Stimulated activated CD8-positive, alpha-beta memory T cell treated with anti-CD3 and anti-CD28 coated beads, Interleukin-15, amount 100 ng/mL, for 1 hour (primary cell): ENCODE results near the gene GNAI1.
"Not testable (repeated sequence)": the region's sequence is repeated elsewhere in the genome, so short reads cannot be mapped to it uniquely, and the experiment has no call there.

Experiments
- DNase-seq: peaks from one replicate; pipeline ENCODE4 v3.0.0-alpha.2; 2020; ENCODE audit warnings: low read depth

The GNAI1 gene

DNA sequence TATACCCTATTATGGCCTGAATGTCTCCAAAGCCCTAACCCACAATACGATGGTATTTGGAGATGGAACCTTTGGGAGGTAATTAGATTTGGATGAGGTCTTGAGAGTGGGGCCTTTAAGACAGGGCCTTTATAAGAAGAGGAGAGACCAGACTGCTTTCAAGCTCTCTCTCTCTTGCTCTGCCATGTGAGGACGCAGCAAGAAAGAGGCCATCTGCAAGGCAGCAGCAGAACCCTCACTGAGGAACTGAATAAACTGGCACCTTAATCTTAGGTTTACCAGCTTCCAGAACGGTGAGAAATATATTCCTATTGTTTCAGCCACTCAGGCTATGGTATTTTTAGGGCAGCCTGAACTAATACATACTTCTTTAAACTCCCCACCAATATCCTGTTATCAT, 2.0 kb upstream of the GNAI1 start:
- DNase-seq: no peak

DNA sequence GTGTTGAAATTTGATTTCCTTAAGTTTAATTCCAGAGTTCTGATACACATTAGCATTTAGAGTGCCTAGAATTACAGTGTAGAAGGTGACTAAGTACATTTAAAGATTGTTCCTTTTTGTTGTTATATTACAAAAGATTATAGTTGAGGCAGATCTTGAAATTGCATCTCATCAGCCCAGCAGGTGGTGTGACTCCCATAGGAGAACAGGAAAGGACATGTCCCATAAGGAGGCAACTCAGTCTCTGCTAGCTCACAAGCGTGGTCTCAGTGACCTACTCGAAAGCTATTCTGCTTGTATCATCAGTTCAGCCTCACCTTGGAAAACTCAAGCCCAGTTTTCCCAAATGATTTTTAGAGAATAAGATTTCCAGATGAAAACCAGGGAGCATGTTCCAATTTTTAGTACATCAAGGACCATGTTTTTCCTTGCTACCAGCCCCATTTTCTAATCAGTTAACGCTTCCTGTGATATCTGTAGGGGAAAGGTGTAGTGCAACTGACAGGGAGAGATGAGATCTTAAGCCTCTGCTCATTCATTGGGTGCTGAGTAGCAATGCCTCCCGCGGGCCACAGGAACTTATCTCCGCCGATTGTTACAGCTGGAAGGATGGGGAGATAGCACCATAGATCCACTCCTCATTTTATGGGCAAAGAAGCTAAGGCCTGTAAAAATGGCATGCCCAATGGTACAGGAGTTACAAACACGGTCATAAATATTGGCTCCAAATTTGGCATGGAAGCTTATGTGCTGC, 1.1 kb upstream of the GNAI1 start:
- DNase-seq: no peak

DNA sequence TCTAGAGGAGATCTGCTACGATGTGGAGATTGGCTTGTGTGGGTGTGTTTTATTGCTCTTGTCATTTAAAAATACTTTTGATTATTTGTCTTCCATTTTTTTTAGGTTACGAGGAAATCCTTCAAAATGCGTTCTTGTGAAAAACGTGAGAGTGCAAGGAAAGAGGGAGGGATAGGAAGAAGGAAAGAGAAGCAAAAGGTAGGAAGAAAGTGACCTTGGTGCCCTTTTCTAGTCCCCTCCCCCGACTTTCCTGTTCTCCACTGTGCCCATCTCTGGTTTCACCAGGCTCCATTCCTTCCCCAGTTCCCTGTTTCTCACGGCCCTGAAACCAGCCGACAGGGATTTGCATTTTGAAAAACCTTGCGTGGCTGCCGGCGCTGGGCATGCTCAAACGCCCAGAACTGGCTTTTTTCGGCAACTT, 506 bp upstream of the GNAI1 start:
- DNase-seq: no peak

DNA sequence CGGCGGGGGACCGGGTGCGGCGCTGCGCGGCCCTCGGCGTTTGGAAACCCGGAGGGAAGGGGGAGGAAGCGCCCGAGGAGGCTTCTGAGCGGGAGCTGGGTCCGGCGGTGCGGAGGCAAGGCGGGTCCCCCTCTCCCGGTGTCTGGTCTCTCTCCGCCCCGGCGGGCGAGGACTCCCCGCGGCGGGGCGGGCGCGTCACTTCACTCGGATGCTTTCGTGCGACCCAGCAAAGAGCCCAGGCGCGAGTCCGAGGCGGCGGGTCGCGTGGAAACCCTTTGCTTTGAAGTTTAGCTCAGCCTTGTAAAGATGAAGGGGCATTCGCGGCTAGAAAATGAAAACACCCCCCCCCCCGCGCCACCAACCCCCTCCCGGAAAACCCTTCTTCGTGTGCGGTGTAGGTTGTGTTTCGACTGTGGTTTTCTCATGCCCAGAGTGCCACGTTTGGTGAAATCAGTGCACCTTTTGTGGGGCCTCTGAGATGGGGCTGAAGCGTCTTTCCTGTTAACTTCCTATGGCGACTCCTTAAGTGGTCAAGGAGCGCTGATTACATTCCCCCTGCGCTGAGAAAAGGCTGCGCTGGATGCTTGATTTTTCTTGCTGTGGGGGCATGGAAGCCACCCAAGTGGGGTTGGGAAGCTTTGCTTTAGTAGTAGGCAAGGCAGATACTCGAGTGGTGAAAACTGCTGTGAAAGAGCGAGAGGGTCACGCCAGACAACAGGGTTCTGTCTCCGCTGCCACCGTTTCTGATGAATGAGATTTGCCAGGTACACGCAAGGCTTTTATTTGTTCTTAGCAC, 876 bp downstream of the GNAI1 start:
- no peak for DNase-seq

DNA sequence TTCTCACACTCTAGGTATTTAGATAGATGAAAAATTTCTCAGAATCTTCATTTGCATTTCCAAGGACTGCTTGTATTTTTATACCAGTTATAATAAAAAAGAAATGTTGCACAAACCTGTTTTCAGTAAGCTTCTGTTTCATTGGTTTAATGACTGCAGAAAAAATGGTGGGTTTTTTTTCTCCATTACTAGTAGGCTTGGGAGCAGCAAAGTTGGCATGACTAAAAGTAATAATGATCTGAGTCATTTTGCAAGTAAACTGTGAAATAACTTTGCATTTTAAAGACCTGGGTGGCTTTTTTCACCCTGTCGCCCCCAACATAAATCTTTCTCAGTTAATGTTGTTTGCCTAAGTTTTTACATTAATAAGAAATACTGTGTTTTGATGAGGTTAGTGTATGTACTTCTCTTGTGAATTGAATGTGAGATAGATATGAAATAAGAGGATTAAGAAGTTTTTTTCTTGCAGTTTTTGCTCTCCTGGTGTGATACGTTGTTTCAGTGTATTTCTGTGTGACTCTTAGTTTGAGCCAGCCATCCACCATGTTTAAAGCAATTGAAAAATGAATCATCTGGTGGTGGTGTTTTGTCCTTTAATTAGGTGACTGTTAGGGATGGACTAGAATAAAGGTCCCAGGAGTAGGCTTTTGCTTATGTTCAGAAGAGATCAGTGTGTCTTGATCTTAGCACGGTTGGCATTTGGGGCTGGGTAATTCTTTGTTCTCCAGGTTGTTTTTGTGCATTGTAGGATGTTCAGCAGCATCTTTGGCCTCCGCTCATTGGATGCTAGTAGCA, 1.8 kb downstream of the GNAI1 start:
- no peak for DNase-seq

DNA sequence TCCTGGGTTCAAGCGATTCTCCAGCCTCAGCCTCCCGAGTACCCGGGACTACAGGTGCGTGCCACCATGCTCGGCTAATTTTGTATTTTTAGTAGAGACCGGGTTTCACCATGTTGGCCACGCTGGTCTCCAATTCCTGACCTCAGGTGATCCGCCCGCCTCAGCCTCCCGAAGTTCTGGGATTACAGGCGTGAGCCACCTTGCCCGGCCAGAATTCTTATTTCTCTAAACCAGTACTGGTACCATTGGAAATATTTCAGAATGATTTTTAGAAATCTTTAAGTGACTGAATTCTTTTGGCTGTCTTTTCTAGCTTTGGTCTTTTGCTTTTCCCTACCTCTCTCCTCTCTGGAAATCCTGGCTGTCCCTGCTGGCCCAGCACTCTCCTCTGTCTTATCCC, 2.8 kb downstream of the GNAI1 start:
- no peak for DNase-seq

DNA sequence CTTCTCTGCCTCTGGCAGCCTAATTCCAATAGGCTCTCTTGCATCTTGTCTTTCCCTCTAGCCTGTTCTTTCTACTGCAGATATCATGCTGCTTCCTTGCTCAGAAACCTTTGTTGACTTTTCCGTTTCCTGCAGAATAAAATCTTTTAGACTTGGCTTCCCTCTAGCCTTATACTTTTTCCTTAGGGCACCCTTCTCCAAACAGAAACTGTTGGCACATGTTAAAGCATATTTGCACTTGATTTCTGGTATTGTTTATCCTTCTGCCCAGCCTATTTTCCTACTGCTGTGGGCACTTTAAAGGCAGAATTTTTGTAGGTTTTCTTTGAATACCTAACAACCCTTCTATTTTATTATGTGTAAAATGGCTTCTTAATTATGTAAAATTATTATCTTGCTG, 4.6 kb downstream of the GNAI1 start:
- DNase-seq: no peak

DNA sequence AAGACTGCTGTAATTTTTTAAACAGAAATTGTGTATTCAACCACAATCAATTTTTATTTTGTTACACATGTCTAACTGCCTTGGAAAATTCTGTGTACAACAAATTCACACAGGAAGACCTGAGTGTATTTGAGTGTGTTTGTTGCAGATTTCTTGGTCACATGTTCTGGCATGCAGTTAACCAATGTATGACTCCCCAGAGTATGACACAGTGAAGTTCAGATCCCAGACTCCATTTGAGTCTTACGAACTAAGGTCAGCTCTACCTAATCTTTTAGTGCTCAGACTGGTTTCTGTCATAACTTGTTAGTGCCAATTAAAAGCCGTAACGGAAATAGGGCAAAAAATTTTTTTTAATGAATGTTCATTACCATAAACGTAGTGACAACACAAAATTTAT, 5.8 kb downstream of the GNAI1 start:
- no peak for DNase-seq

DNA sequence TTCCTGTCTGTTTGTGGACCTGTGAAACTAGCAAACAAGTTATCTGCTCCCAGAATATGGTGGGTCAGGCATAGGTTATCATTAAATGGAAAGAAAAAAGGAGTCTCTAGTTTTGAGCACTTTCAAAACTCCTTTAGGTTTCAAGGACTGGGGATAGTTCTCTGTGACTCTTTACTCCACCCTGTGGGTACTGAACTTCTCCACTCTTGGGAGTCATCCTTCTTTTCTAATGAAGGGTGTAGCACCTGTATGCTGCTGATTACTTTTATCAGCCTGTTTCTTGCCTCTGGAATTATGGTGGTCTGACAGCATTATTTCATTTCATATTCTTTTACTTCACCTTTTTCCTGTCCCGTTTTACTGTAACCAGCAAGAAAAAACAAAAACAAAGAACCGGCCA, 6.7 kb downstream of the GNAI1 start:
- no peak for DNase-seq

DNA sequence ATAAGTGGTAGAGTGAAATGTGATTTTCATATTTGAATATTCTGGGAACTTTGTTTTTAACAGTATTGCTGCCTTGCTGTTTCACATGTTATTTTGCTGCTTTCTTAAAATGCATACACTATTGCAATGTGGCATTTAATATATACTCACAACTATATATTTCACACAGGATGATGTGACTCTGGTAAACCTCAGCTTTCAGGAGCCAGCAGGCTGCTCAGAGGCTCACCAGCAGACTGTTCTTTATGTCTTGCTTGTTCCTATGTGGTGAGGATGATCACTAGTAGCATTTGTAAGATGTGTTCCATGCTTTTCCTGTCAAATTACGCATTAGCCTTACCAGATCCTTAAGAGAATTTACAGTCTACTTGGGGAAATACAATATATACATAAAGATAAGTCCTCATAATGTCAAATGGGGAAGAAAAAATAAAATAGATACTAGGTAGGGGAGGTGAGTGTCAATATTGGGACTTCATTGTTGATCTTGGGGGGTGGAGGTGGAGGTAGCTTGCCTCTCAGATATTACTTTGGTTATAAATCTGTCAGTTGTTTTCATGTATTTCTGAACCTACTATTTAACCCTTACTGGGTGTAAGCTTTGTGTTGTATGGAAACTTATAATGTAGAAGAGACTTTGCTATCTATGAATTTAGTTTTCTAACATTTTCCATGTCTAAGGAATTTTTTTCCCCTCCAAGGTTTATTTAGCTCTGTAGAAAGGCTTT, 8.4 kb downstream of the GNAI1 start:
- DNase-seq: no peak

DNA sequence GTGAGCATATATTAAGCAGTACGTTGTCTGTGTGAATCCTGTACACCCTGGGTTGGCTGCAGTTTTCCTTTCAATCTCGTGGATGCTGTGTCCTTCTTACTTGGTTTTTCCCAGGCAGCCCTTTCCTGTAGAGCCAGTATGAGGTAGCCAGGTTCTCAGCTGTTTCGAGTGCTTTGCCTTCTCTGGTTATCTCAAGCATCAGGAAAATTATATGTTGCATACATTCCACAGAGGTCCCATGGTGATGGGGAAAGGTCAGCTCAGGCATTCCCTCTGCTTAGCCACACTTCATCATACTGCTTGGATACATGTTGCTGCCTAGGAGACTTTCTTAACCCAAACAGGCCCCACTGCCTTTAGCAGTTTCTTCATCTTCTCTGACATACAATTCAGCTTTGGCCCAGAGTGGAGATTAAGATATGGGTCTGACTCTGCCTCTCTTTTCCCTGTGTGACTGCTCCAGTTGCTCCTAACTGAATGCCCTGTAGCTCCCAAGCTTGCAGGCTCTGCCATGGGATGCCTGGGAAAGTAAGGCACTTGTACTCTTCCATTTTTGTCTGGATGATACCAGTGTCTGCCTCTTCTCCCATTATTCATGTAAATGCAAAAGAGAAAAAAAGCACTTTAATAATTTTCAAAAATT, 11.3 kb downstream of the GNAI1 start:
- no peak for DNase-seq

DNA sequence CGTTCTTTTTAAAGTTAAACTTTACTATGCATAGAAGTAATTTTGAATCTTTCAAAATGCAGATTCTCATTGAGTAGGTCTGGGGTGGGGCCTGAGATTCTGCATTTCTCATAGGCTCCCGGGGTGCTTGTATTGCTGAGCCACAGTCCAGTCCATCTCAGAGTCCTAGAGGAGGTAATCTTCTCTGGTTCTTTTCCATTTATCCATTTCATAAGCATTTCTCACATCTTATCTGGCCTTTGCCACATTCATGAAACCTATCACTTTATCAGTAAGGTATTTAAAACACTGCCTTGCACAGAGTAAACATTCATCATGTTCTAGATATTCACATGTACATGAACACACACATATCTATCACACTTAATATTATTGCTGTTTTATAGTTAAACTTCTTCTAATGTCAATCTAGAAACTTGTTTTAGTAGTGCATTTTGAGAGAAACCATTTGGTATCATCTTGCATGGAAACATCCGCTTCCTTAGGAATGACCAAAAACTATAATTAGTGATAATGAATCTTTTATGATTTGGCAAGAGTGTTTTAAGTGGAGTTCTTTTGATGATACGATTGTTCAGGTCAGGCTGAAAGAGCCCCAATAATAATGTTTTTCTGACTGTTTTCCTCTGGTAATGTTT, 12.0 kb downstream of the GNAI1 start:
- DNase-seq: no peak

DNA sequence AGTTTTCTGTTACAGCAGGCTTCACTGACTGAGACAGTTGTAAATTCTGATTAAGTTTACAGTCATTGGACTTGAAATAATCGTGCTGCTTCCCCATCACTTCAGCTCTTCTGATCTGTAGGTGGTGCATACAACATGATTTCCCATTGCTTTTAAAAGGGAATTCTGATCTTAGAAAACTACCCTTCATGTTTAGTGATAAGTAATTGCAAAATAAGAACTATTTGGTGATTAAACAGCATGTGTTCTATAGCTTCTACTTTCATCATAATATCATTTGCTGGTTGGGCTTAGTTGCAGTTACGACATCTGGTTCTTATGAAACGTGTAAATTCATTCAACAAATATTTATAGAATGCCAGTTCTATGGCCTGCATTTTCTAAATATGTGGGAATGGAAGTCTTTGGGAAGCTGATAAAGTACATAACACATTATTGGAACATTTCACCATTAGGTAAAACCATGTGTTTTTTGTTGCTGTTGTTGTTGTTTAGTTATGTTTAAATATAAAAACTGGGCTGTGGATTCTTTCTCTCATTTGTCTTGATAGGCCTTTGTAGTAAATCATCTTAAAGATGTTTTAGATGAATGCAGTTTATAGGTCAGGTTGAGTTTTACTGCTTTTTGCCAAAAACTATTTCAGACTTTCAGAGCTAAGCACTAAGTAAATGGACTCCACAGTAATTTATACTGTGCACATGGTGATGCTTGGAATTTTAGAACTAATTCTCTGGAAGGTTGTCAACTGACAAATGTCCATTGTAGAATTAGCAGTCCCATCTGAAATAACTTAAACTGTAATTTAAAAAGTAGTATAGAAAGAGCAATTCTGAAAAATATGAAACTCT, 13.1 kb downstream of the GNAI1 start:
- no peak for DNase-seq

DNA sequence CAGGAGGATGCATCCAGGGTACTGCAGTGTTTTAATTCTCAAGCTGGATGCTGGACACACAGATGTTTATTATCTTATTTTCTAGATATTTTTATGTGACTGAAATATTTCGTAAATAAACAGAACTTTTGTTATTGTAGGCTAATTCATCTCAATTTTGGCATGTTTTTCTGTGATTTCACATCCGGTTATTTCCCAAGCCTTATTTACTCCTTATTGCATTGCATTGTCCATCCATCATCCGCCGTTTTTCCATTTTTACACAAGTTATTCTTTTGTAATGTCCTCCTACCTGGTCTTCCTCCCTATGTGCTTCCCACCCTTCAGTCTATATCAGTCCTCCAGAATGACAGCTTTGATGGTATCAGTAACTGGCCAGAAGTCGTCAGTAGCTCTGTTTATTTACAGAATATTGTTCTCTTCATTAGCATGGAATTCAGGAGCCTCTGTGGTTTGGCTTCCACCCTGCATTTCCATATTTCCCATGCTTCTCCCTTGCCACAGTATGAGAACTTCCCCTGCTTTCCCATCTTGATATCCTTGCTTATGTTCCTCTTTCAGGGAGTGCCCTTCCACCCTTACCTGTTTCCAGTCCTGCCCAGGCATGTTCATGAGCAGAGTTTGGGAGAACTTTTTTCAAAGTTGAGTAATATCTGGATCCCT, 16.1 kb downstream of the GNAI1 start:
- no peak for DNase-seq

DNA sequence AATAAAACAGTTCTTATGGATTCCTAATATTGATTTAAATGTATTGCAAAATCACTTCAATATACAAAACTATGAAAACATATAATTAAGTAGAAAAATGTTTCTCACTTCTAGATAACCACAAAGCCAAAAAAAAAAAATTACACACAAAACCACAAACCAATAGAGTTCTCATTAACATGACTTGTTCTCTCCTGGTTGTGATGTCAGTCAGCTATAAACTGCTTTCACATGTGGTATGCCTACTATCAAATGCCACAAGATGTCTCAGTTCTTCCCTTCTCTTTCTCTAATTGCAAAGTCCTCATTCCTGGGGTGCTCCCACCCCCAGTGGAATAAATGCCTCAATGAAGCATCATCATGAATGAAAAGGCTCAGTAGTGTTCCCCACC, 16.6 kb downstream of the GNAI1 start:
- no peak for DNase-seq

DNA sequence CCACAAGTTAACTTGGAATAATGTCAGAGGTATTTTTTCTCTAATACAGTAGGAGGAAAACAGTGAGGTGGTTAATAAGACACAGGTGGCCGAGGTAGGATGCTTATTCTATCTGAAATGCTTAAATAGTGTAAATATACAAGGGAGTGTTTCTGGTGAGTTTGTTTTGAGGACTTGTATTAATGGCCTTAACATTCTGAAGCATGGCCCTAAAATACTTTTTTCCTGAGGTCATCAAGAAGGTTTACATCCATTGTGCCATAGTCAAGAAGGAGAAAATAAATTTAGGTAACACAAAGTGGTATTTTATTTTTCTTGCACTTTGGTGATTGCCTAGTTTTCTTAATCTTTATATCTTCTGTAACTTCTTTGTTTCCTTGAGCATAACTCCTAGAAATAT, 18.8 kb downstream of the GNAI1 start:
- no peak for DNase-seq

DNA sequence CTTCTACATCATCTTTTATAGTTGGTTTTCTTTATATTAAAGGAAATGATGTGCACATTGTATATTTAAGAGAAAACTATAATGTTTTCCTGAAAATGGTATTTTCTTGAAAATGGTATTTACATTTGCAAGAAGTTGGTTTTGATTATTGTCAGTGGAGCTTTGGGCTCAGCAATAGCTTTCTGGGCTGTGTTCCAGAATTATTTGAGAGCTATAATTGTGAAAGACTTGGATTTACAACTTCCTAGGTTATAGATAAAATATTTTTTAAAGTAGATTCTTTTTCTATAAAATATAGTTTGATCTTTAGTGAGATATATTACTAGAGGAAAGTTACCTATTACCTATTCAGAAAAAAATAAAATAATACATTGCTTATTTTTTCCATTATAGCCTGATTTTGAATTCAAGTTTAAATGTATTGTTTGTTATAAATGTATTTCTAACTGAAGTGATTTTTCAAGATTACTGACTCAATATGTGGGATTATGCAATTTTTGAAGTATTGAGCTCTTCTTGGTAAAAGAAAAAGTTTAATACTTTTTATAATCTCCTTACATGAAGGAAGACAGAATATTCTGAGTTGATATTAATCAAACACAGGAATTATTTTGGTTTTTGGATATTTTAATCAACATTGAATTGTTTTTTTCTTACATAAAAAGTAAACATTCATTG, 20.2 kb downstream of the GNAI1 start:
- DNase-seq: no peak

DNA sequence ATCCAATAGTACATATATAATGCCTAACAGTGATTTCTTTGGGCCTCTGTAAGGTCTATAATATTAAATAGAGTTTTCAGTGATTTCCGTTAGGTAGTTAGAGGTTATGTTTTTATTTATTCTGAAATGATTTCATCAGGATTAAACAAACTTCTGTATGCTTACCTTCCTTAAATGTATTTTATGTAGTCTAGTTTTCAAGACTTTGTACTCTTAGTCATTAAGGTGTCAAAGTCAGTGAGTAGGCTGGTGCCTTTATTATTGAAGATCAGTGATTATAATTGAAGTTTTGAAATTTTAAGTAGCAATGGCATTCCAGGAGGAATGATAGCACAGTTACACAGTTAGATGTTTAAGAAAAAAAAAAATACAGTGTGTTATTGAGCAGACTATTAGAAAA, 20.7 kb downstream of the GNAI1 start:
- DNase-seq: no peak

DNA sequence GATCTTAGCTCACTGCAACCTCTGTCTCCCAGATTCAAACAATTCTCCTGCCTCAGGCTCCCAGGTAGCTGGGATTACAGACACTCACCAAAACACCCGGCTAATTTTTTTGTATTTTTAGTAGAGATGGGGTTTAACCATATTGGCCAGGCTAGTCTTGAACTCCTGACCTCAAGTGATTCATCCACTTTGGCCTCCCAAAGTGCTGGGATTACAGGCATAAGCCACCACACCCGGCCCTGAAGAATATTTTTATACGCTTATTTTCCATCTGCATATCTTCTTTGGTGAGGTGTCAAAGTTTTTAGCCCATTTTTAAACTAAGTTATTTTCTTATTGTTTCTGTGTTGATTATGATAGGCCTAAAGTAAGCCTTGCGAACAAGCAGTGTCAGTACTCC, 23.1 kb downstream of the GNAI1 start:
- DNase-seq: not testable (repeated sequence)
